GM21515 (cell line): Measurements from ENCODE around the gene AGRN.
A peak's percentile ranks its signal among the peaks of the same experiment; 100 is the strongest.
"Not testable (repeated sequence)": the region's sequence is repeated elsewhere in the genome, so short reads cannot be mapped to it uniquely, and the experiment has no call there.

ENCODE experiments used
- ATAC-seq: cut with Tn5 transposase; IDR thresholded peaks from one replicate; pipeline ENCODE4 v1.9.1; 2021; ENCODE audit not compliant: unreplicated experiment

Gene AGRN

GRCh38 chr1:1051127-1051810, 31.3 kb downstream of the AGRN start:
- ATAC-seq: no peak

- no peak for ATAC-seq
Observed at GRCh38 chr1:1052003-1052840, 32.3 kb downstream of the AGRN start.

DNA sequence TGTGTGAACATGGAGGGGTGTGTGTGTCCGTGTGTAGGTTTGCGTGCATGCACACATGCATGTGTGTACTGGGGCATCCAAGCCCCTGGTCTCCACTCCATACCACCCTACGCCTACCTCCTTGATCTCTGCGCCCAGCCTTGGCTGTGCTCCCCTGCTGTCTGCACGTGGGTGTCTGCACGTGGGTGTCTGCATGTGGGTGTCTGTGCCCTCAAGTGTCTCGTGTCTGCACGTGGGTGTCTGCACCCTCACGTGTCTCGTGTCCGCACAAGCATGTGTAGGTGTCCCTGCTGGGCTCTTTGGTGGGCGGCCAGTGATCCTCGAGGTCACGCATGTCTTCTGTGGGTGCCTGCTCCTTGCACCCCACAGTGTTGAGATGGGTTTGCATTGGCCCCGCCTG, 33.1 kb downstream of the AGRN start:
- ATAC-seq: no peak

GRCh38 chr1:1053682-1054081, 33.8 kb downstream of the AGRN start:
- ATAC-seq: no peak

DNA sequence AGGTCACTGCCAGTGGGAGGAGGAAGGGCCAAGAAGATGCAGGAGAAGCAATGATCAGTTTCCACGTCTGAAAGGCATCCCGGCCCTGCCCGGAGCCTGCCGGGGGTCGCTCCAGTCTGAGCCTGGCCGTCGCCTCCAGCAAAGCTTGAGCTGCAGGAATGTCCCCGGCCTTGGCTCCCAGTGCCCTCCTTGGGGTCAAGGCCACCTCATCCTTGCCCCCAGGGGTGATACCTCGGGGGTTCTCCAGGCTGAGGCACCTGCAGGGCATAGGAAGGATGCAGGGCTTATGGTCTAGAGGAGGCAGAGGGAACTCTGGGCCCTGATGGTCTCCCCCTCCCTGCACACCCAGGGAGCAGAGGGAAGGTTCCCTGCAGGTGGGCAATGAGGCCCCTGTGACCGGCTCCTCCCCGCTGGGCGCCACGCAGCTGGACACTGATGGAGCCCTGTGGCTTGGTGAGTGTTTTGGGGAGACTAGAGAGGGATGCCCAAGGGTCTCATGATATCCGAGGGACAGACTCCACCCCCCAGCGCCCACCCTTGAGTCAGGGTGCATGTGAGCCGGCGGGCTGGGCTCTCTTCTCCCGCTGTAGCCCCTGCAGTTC, 34.3 kb downstream of the AGRN start:
- ATAC-seq: no peak

DNA sequence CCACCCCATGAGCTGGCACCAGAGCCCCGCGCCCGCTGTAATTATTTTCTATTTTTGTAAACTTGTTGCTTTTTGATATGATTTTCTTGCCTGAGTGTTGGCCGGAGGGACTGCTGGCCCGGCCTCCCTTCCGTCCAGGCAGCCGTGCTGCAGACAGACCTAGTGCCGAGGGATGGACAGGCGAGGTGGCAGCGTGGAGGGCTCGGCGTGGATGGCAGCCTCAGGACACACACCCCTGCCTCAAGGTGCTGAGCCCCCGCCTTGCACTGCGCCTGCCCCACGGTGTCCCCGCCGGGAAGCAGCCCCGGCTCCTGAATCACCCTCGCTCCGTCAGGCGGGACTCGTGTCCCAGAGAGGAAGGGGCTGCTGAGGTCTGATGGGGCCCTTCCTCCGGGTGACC, 35.1 kb downstream of the AGRN start:
- ATAC-seq: no peak

GRCh38 chr1:1055841-1056736, 36.2 kb downstream of the AGRN start:
- ATAC-seq: no peak

DNA sequence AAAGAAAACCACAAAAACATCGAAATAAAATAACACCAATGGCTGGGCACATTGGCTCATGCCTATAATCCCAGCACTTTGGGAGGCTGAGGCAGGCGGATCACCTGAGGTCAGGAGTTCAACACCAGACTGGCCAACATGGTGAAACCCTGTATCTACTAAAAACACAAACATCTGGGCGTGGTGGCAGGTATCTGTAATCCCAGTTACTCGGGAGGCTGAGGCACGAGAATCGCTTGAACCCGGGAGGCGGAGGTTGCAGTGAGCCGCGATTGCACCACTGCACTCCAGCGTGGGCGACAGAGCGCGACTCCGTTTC, 37.8 kb downstream of the AGRN start:
- ATAC-seq: not testable (repeated sequence)

DNA sequence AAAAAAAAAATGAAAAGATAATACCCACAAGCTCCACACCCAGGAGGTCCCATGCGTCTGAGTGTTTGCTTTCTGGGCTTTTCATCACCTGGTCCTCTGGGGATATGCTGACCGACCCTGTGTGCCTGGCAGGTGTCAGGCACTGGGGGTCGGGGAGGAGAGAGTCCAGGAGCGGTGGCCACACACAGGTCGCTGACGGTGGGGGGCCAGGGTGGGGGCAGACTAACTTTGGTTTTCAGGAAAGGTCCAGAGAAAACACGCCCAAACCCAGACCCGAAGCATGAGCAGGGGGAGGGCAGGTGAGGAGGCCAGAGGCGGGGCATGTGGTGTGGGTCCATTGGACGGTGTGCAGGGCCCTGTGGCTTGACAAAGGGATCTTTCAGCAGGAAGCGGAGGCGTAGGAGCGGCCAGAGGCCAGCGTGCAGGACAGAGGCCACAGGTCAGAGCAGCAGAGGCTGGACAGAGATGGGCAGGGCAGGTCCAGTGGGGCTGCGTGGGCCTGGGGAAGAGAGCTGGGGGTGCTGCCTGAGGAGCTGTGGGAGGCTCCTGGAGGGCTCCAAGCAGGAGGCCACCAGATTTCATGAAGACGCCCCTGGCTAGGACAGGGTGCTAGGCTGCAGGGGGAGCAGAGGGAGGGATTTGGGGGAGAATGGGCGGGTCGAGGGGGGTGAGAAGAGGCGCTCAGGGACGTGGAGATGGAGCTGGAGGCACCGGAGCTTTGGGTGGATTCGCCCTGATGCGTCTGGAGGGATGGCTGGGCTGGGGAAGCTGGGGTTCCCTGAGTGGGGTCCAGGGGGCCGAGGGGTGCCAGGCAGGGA, 38.4 kb downstream of the AGRN start:
- no peak for ATAC-seq

DNA sequence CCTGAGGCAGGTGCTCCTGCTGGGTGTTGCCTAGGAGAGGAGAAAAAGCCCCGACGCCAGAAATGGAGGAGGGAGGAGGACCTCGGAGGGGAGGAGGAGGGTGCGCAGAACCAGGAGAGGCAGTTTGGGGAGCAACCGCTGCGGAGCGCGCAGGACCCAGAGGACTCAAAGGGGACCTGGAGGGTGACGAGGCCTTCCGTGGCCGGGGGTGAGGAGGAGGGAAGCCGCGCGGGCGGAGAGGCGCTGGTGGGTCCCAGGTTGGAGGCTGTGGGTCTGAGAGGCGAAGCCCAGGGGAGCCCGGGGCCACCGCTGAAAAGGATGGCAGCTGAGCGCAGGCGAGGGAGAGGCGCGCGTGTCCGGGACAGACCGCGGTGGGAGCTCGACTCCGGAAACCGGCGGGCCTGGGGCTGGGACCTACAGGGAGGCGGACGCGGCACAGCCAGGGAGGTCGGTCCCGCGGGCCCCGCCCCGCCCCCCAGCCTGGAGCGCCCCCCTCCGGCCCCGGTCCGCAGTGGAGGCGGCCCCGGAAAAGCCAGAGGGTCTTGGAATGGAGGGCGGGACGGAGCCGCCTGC, 39.1 kb downstream of the AGRN start:
- peak; percentile 24 for ATAC-seq

DNA sequence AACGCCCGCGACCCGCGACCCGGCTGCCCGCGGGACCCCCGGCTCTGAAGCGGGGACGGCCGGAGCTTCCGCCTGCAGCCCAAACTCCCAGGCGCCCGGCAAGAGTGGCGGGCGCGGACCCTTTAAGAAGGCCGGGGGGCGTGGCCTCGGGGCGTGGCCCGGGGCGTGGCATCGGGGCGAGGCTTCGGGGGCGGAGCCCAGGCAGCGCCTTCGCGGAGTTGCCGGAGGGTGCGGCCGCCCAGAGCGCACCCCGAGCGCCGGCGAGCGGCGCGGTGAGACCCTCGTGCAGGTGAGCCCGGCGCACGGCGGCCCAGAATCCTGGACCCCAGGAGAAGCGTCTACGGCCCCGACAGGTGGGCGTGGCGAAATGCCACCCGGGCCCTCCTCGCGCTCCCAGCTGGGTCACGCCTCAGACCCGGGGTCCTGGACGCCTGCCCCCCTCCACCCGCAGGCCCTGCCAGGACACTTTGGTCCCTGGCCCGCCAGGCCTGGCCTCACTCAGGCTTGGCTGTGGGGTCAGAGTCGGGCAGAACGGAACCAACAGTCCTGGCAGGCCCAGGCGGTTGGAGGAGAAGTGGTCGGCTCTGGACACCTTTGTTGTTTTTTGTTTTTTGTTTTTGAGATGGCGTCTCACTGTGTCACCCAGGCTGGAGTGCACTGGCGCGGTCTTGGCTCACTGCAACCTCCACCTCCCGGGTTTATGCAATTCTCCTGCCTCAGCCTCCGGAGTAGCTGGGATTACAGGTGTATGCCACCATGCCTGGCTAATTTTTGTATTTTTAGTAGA, 39.8 kb downstream of the AGRN start:
- peak; percentile 61 for ATAC-seq

GRCh38 chr1:1060281-1061000, 40.5 kb downstream of the AGRN start:
- ATAC-seq: no peak

GRCh38 chr1:1061682-1062345, 41.9 kb downstream of the AGRN start:
- no peak for ATAC-seq

DNA sequence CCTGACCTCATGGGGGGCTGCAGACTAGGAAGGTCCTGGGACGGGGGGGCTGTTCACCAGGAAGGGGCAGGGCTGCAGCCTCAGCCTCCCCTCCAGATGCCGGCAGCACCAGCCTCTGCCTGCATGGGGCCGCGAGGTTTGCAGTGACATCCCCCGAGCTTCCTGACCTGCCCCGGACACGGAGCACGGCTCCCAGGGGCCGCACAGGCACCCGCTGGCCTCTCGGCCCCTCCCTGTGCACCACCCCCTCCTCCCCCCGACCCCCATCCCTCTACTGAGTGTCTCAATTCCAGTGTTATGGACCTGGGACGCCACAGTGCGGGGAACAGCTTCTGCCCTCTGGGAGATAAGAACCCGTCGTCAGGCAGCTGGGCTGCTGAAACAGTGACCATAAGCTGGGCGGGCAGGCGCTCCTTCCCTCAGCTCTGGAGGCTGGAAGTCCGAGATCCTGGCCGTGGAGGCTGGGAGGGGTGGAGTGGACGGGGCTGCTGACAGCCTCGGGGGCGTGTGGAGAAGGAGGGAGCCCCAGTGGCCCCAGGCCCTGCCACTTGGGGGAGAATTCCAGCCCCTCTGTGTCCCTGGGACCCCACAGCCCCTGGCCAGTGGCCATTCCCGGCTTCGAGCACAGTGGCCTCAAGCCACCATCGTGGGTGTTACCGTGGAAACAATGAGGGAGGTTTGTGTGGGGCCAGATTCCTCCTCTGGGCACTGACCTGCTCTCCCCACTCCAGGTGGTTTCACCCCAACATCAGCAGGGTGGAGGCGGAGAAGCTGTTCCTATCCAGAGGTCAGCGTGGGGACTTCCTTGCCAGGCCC, 42.6 kb downstream of the AGRN start:
- ATAC-seq: no peak

DNA sequence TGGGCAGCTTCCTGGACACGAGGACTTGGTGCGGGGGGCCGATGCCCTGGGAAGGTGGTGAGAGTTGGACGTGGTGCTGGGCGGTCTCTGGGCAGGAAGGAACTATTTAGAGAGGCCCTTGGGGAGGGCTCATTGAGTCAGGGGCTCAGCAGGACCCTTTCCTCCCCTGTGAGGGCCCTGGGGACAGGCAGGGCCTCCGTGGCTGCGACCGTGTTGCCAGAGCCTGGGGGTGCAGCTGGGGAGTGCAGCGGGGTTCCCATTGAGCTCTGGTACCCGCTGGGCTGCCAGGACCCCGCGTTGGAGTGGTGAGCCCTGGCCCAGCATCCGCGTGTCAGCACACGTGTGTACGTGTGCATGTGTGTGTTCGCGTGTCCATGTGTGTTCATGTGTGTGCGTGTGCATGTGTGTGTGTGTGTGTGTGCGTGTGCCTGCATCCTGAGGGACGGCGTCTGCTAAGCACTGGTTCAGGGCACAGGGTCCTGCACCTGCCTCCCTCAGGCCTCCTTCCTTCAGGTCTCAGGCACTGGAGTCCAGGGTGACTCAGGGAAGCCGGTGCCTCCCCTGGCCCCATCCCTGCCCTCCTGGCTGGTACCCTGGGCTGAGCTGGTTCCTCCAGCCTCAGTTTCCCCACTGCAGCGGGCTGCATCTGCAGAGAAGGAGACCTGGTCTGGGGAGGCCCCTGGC, 43.5 kb downstream of the AGRN start:
- no peak for ATAC-seq

DNA sequence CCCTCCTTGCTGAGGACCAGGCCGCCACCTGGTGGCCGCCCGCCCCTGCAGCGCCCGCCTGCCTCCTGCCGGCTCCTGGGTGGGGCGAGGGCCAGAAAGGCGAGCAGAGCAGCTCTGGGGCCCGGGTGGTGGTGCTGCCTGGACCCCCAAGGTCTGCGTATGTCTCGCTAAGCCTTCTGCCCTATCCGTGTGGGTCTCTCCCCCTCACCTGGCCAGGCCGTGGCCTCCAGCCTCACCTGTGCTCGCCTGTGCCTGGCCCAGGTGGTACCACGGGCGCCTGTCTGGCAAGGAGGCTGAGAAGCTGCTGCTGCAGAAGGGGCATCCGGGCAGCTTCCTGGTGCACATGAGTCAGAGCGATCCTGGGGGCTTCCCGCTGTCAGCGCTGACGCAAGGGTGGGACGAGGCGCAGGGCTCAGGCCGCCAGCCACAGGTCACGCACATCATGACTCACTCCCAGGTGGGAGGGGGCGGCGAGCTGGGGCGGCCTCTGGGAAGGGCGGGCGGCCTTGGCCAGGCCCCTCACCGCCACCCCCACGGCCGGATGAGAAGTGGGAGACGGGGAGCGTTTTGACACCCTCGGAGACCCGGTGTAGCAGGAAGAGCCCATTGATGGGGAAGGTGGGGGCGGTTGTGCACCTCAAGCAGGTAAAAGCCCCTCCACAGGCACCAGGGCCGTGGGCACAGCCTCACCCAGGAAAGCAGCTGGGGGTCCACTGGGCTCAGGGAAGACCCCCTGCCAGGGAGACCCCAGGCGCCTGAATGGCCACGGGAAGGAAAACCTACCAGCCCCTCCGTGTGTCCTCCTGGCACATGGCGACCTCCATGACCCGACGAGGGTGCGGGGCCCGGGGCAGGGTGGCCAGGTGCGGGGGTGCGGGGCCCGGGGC, 44.3 kb downstream of the AGRN start:
- ATAC-seq: peak; percentile 48
